Thymus (tissue), 11 donors: ENCODE data around the gene STMN3. TPM values are rescaled to one million over a fixed set of nuclear protein-coding genes. Genes with fewer than 3 reads are reported as not detected.
A peak's percentile ranks its signal among the peaks of the same experiment; 100 is the strongest.

ENCODE experiments used
- DNase-seq, 9 donors: peaks; one replicate each; pipeline ENCODE4 v3.0.0-alpha.2; 2013; ENCODE audit warnings: low spot score in 9 of 9, low read depth in 6 of 9, missing footprints in 1 of 9
- H3K27ac ChIP-seq, 2 donors: one replicate each; pipeline ENCODE4 v1.5.1; 2013; ENCODE audit warnings: control low read depth in 1 of 2, low read depth in 1 of 2, low read length in 1 of 2, mild to moderate bottlenecking in 1 of 2, moderate library complexity in 1 of 2
- H3K27me3 ChIP-seq, 2 donors: one replicate each; pipeline ENCODE4 v1.5.1; 2013; ENCODE audit warnings: low read length in 1 of 2; ENCODE audit not compliant: control insufficient read depth in 2 of 2, insufficient read depth in 1 of 2
- H3K36me3 ChIP-seq, 2 donors: one replicate each; pipeline ENCODE4 v1.5.1; 2013; ENCODE audit warnings: low read length in 1 of 2, mild to moderate bottlenecking in 1 of 2, moderate library complexity in 1 of 2; ENCODE audit not compliant: control insufficient read depth in 2 of 2, insufficient read depth in 2 of 2
- H3K4me1 ChIP-seq, 2 donors: one replicate each; pipeline ENCODE4 v1.5.1; 2013; ENCODE audit warnings: low read length in 2 of 2; ENCODE audit not compliant: control insufficient read depth in 2 of 2, insufficient read depth in 2 of 2
- H3K4me3 ChIP-seq, 2 donors: one replicate each; pipeline ENCODE4 v1.5.1; 2013; ENCODE audit warnings: low read length in 2 of 2, control low read depth in 1 of 2, mild to moderate bottlenecking in 1 of 2
- H3K9me3 ChIP-seq, 2 donors: one replicate each; pipeline ENCODE4 v1.5.1; 2013; ENCODE audit warnings: low read length in 1 of 2, mild to moderate bottlenecking in 1 of 2; ENCODE audit not compliant: control insufficient read depth in 2 of 2, insufficient read depth in 1 of 2
- WGBS: extraction: QIAGEN DNeasy Blood & Tissue Kit; methylation state at CpG from one replicate; pipeline ENCODE4 v1.1.7; 2013; 5-methylcytosine and 5-hydroxymethylcytosine counted together
- polyA plus RNA-seq: library from polyadenylated mRNA; stranded (reverse); fragments of 200-250 nt; gene quantifications from one replicate; pipeline ENCODE4 v1.2.3, GENCODE V29; 2013
- total RNA-seq: library from RNA; stranded (reverse); fragments of 120-200 nt; gene quantifications from one replicate; pipeline ENCODE4 v1.2.4, GENCODE V29; 2013
- donor health status: healthy.

The STMN3 gene
- total and polyA plus RNA-seq, 2 donors = 71.5 to 77.9 TPM

GRCh38 chr20:63693733-63694583, 40.7 kb upstream of the STMN3 start:
- no peak overlapping the region for H3K4me3 ChIP-seq
- H3K36me3 ChIP-seq = peaks cover 10 to 31% of the 10 kb centered on the region in 2 donors
- no peak for DNase-seq
- no peak overlapping the region for H3K27ac ChIP-seq
- H3K9me3 ChIP-seq = no peaks in the 10 kb centered on the region
- 95% methylated on average over 21 of the region's 21 CpGs for WGBS
- peaks cover 15 to 32% of the 10 kb centered on the region in 2 donors for H3K4me1 ChIP-seq
- H3K27me3 ChIP-seq = peaks cover 0 to 5% of the 10 kb centered on the region in 2 donors

GRCh38 chr20:63693083-63693732, 40.0 kb upstream of the STMN3 start:
- peaks cover 15 to 32% of the 10 kb centered on the region in 2 donors for H3K4me1 ChIP-seq
- H3K27ac ChIP-seq = no peak overlapping the region
- DNase-seq = no peak
- H3K27me3 ChIP-seq = peaks cover 0 to 5% of the 10 kb centered on the region in 2 donors
- H3K36me3 ChIP-seq = peaks cover 10 to 29% of the 10 kb centered on the region in 2 donors
- no peak overlapping the region for H3K4me3 ChIP-seq
- H3K9me3 ChIP-seq = no peaks in the 10 kb centered on the region
- 94% methylated on average over 10 of the region's 10 CpGs for WGBS

- 95% methylated on average over 20 of the region's 20 CpGs for WGBS
- peak overlapping the region in 1 of 2 donors; percentile 11 for H3K27ac ChIP-seq
- peaks cover 0 to 5% of the 10 kb centered on the region in 2 donors for H3K27me3 ChIP-seq
- H3K9me3 ChIP-seq = no peaks in the 10 kb centered on the region
- peaks cover 8 to 26% of the 10 kb centered on the region in 2 donors for H3K36me3 ChIP-seq
- no peak for DNase-seq
- peaks cover 15 to 31% of the 10 kb centered on the region in 2 donors for H3K4me1 ChIP-seq
- no peak overlapping the region for H3K4me3 ChIP-seq
Observed at GRCh38 chr20:63692436-63693082, 39.3 kb upstream of the STMN3 start.

GRCh38 chr20:63691711-63692435, 38.6 kb upstream of the STMN3 start:
- 96% methylated on average over 21 of the region's 21 CpGs for WGBS
- no peak for DNase-seq
- Histone ChIP-seq H3K36me3 (peaks cover 8 to 26% of the 10 kb centered on the region in 2 donors), H3K27me3 (peaks cover 0 to 6% of the 10 kb centered on the region in 2 donors), H3K4me3 (no peak overlapping the region), H3K9me3 (no peaks in the 10 kb centered on the region), H3K4me1 (peaks cover 10 to 31% of the 10 kb centered on the region in 2 donors), H3K27ac (no peak overlapping the region)

- DNase-seq = no peak
- H3K36me3 ChIP-seq = peaks cover 8 to 26% of the 10 kb centered on the region in 2 donors
- no peak overlapping the region for H3K27ac ChIP-seq
- H3K4me3 ChIP-seq = no peak overlapping the region
- WGBS = 91% methylated on average over 24 of the region's 24 CpGs
- peaks cover 0 to 9% of the 10 kb centered on the region in 2 donors for H3K27me3 ChIP-seq
- H3K9me3 ChIP-seq = no peaks in the 10 kb centered on the region
- peaks cover 5 to 29% of the 10 kb centered on the region in 2 donors for H3K4me1 ChIP-seq
Observed at GRCh38 chr20:63690898-63691710, 37.9 kb upstream of the STMN3 start.

GRCh38 chr20:63690003-63690897, 37.0 kb upstream of the STMN3 start:
- H3K9me3 ChIP-seq = no peaks in the 10 kb centered on the region
- 95% methylated on average over 40 of the region's 40 CpGs for WGBS
- no peak for DNase-seq
- H3K27ac ChIP-seq = no peak overlapping the region
- peaks cover 0 to 21% of the 10 kb centered on the region in 2 donors for H3K4me1 ChIP-seq
- H3K4me3 ChIP-seq = no peak overlapping the region
- H3K36me3 ChIP-seq = peaks cover 8 to 22% of the 10 kb centered on the region in 2 donors
- H3K27me3 ChIP-seq = peaks cover 0 to 9% of the 10 kb centered on the region in 2 donors

GRCh38 chr20:63689046-63690002, 36.1 kb upstream of the STMN3 start:
- Histone ChIP-seq H3K36me3 (peaks cover 4 to 16% of the 10 kb centered on the region in 2 donors), H3K4me3 (no peak overlapping the region), H3K4me1 (peaks cover 0 to 17% of the 10 kb centered on the region in 2 donors), H3K9me3 (no peaks in the 10 kb centered on the region), H3K27me3 (peaks cover 0 to 9% of the 10 kb centered on the region in 2 donors), H3K27ac (no peak overlapping the region)
- WGBS = 97% methylated on average over 44 of the region's 44 CpGs
- DNase-seq = no peak
